Loucy (cell line): ENCODE measurements around the gene DEFB118.

Source experiments
- H2AFZ ChIP-seq: fragments of 200-600 bp; sonication (generic); 2 replicates; pipeline ENCODE4 v1.6.0; 2016; ENCODE audit warnings: antibody characterized with exemption, mild to moderate bottlenecking, low read length, moderate library complexity
- H3F3A ChIP-seq: fragments of 200-600 bp; 2 replicates; pipeline ENCODE4 v1.6.0; 2016; ENCODE audit warnings: antibody characterized with exemption, low read depth, mild to moderate bottlenecking
- H3K27me3 ChIP-seq: fragments of 200-600 bp; sonication (generic); 2 replicates; pipeline ENCODE4 v1.6.1; 2014; ENCODE audit warnings: low read length, mild to moderate bottlenecking; ENCODE audit not compliant: insufficient read depth, poor library complexity, severe bottlenecking
- H3K36me3 ChIP-seq: fragments of 200-600 bp; sonication (generic); 2 replicates; pipeline ENCODE4 v1.6.1; 2016; ENCODE audit warnings: low read length; ENCODE audit not compliant: insufficient read depth
- H3K4me1 ChIP-seq: fragments of 200-600 bp; sonication (generic); 2 replicates; pipeline ENCODE4 v1.5.1; 2014; ENCODE audit warnings: low read length, mild to moderate bottlenecking; ENCODE audit not compliant: insufficient read depth, poor library complexity, severe bottlenecking
- H3K4me2 ChIP-seq: fragments of 200-600 bp; sonication (generic); 2 replicates; pipeline ENCODE4 v1.6.0; 2014; ENCODE audit warnings: antibody characterized with exemption, low read length, low read depth, mild to moderate bottlenecking; ENCODE audit not compliant: poor library complexity, severe bottlenecking
- H3K4me3 ChIP-seq: fragments of 200-600 bp; sonication (generic); 2 replicates; pipeline ENCODE4 v1.5.1; 2014; ENCODE audit warnings: low read length, mild to moderate bottlenecking, mixed read lengths; ENCODE audit not compliant: poor library complexity, severe bottlenecking
- H3K79me2 ChIP-seq: fragments of 200-600 bp; sonication (generic); 2 replicates; pipeline ENCODE4 v1.6.1; 2014; ENCODE audit warnings: low read length; ENCODE audit not compliant: insufficient read depth
- H3K9ac ChIP-seq: fragments of 200-600 bp; sonication (generic); 2 replicates; pipeline ENCODE4 v1.6.0; 2014; ENCODE audit warnings: mild to moderate bottlenecking, low read depth, low read length, moderate library complexity; ENCODE audit not compliant: poor library complexity, severe bottlenecking
- H3K9me2 ChIP-seq: fragments of 200-600 bp; sonication (generic); replicated peaks from 2 replicates; pipeline ENCODE4 v1.6.1; 2016; ENCODE audit warnings: low read depth, low read length, mixed read lengths
- H3K9me3 ChIP-seq: fragments of 200-600 bp; sonication (generic); 2 replicates; pipeline ENCODE4 v1.6.1; 2014; ENCODE audit warnings: mild to moderate bottlenecking, antibody characterized with exemption, low read length, low read depth; ENCODE audit not compliant: insufficient read depth
- H4K20me1 ChIP-seq: fragments of 200-600 bp; sonication (generic); 2 replicates; pipeline ENCODE4 v1.6.0; 2014; ENCODE audit warnings: antibody characterized with exemption, low read length, mild to moderate bottlenecking; ENCODE audit not compliant: insufficient read depth, poor library complexity, severe bottlenecking
- EZH2phosphoT487 ChIP-seq: fragments of 200-600 bp; IDR thresholded peaks from 2 replicates; pipeline ENCODE4 v1.6.1; 2018; ENCODE audit warnings: antibody characterized with exemption, mild to moderate bottlenecking, moderate library complexity, borderline replicate concordance
- TF ChIP-seq, protein P1 (sequence below): fragments of 200-600 bp; sonication (generic); conservative IDR thresholded peaks from 2 replicates; pipeline ENCODE4 v1.5.1; 2014; ENCODE audit warnings: mild to moderate bottlenecking, antibody characterized with exemption, low read length

DEFB118 gene

DNA sequence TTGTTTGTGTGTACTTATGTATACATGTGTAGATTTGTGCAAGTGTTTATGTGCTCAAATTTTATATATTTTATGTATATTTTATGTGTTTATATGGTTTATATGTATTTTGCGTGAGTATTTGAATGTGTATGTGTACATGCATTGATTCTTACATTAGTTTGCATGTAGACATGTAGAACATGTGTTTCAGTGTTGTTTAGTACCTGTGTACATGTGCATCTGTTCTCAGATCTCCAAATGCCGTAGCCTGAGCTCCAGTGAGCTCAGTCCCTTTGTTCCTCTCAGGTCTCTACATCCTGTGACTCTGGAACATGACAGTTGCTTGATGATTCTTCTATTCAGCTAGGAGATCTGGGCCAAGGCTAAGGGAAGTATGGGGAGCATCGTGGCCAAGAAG, 26.5 kb downstream of the DEFB118 start:
- no peaks in the 10 kb centered on the region for H3K9me3 ChIP-seq
- no peak overlapping the region for H3K9ac ChIP-seq
- no peaks in the 10 kb centered on the region for H3K27me3 ChIP-seq
- TF ChIP-seq, protein P1, sequence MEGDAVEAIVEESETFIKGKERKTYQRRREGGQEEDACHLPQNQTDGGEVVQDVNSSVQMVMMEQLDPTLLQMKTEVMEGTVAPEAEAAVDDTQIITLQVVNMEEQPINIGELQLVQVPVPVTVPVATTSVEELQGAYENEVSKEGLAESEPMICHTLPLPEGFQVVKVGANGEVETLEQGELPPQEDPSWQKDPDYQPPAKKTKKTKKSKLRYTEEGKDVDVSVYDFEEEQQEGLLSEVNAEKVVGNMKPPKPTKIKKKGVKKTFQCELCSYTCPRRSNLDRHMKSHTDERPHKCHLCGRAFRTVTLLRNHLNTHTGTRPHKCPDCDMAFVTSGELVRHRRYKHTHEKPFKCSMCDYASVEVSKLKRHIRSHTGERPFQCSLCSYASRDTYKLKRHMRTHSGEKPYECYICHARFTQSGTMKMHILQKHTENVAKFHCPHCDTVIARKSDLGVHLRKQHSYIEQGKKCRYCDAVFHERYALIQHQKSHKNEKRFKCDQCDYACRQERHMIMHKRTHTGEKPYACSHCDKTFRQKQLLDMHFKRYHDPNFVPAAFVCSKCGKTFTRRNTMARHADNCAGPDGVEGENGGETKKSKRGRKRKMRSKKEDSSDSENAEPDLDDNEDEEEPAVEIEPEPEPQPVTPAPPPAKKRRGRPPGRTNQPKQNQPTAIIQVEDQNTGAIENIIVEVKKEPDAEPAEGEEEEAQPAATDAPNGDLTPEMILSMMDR, result no peak
- no peak for TF ChIP-seq EZH2phosphoT487
- no peak overlapping the region for H3K4me2 ChIP-seq
- no peaks in the 10 kb centered on the region for H3K36me3 ChIP-seq
- no peak overlapping the region for H3K4me3 ChIP-seq
- no peaks in the 10 kb centered on the region for H3F3A ChIP-seq
- H3K9me2 ChIP-seq, result no peaks in the 10 kb centered on the region
- H4K20me1 ChIP-seq, result no peaks in the 10 kb centered on the region
- no peak overlapping the region for H2AFZ ChIP-seq
- H3K79me2 ChIP-seq, result no peaks in the 10 kb centered on the region
- H3K4me1 ChIP-seq, result no peaks in the 10 kb centered on the region

DNA sequence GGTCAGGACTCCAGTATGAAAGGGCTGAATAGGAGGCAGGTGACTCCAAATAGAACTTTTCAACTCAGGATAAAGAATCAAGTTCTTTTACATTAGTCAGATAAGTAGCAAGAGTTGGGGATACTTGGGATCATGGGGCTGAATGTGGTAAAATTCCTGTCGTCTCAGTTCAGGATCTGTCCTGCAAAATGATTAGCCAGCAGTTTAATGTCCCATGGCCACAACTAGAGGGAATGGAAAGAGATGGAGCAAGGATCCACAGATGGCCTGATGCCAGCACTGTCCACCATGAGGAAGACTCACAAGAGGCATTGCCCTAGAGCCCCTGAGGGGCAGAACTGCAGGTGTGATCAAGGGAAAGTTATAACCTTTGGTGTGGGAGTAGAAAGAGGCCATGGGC, 35.5 kb downstream of the DEFB118 start:
- no peak overlapping the region for H2AFZ ChIP-seq
- H3K27me3 ChIP-seq, result no peaks in the 10 kb centered on the region
- no peak overlapping the region for H3K9ac ChIP-seq
- no peaks in the 10 kb centered on the region for H3K9me2 ChIP-seq
- H3K36me3 ChIP-seq, result no peaks in the 10 kb centered on the region
- TF ChIP-seq, protein P1, result no peak
- no peak for TF ChIP-seq EZH2phosphoT487
- no peaks in the 10 kb centered on the region; the same call in 1 of the 2 replicates for H3K9me3 ChIP-seq
- H3K79me2 ChIP-seq, result no peaks in the 10 kb centered on the region
- H3K4me2 ChIP-seq, result no peak overlapping the region
- H3F3A ChIP-seq, result no peaks in the 10 kb centered on the region
- H3K4me3 ChIP-seq, result no peak overlapping the region
- no peaks in the 10 kb centered on the region for H3K4me1 ChIP-seq
- no peaks in the 10 kb centered on the region for H4K20me1 ChIP-seq

DNA sequence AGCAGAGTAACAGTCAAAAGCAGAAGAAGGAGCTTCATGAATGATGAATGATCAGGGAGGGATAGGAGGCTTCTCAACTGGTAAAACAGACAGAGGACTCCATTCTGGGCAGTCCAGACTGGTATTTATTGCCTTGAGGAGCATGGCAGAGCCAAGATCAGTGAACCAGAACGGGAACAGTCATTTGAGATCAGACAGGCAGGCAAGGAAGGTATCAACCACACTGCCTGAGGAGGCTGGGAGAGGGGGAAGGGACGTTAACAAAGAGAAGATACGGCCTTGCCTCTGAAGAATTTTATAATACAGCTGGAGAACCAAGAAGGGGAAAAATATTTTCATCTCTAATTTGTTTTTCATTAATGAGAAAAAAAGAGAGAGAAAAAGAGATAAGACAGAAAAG, 37.7 kb downstream of the DEFB118 start, which contains the start of gene DEFB121:
DEFB121 (minus strand) TSS at position 101 of the 400 bp plus-strand sequence; CDS start at position 38, 63 bp downstream.
- no peaks in the 10 kb centered on the region for H3K79me2 ChIP-seq
- H3F3A ChIP-seq, result no peaks in the 10 kb centered on the region
- H3K4me2 ChIP-seq, result no peak within 1 kb of the TSS
- H3K4me3 ChIP-seq, result no peak within 1 kb of the TSS
- no peaks in the 10 kb centered on the region for H3K9me2 ChIP-seq
- no peaks in the 10 kb centered on the region; the same call in 1 of the 2 replicates for H3K9me3 ChIP-seq
- TF ChIP-seq EZH2phosphoT487, result no peak
- TF ChIP-seq, protein P1, result no peak
- no peak within 1 kb of the TSS for H3K9ac ChIP-seq
- no peaks in the 10 kb centered on the region for H3K27me3 ChIP-seq
- H3K4me1 ChIP-seq, result no peaks in the 10 kb centered on the region
- H3K36me3 ChIP-seq, result no peaks in the 10 kb centered on the region
- no peaks in the 10 kb centered on the region for H4K20me1 ChIP-seq
- H2AFZ ChIP-seq, result no peak within 1 kb of the TSS
